Heart left ventricle (tissue), 13 donors: Measurements from ENCODE around the gene PIM2.

Experiments used
- POLR2A ChIP-seq, 2 donors: fragments of 450-650 bp; IDR thresholded peaks; one replicate each; pipeline ENCODE4 v1.6.1; 2017; ENCODE audit warnings: antibody characterized with exemption in 2 of 2, mild to moderate bottlenecking in 2 of 2, moderate library complexity in 2 of 2
- TF ChIP-seq, protein P1 (sequence below), 12 donors: fragments of 200-600 bp; sonication (generic) in 4 of 12; IDR thresholded peaks; one replicate each; pipeline versions ENCODE4 v1.5.0 to v1.8.0; 2018 to 2022; ENCODE audit warnings: antibody characterized with exemption in 12 of 12, mild to moderate bottlenecking in 5 of 12
- donor health status: ischemic (EF 13 %, LVEDD 7.1; RV severe dilation, severe dysfunction).
- donor health status: DM: no; HTN: yes; CAD: no.
- donor health status: DM: no; HTN: no; CAD: no.
- donor health status: ischemic (EF 25% LVEDD 6.9; RV normal size, moderate dysfunction).
- donor health status: ischemic (EF 25% LVEDD 5.7; RV mildly dilated, moderate dysfunction).
- donor health status: ischemic (EF 35%, LVEDD 5.7; RV mildly dilated, moderate dysfunction).
- donor health status: nonischemic (EF 11% LVEDD 7.7; RV severe dilation, severe dysfunction).
- donor health status: DM: yes; HTN: yes; CAD: no.
- donor health status: PGD.
- donor health status: ischemic (EF 29% LVEDD 5.4; RV normal size, mild dysfunction).
- donor health status: nonischemic (EF 23%, LVEDD 6.1; RV moderate dilation, normal function).

DNA sequence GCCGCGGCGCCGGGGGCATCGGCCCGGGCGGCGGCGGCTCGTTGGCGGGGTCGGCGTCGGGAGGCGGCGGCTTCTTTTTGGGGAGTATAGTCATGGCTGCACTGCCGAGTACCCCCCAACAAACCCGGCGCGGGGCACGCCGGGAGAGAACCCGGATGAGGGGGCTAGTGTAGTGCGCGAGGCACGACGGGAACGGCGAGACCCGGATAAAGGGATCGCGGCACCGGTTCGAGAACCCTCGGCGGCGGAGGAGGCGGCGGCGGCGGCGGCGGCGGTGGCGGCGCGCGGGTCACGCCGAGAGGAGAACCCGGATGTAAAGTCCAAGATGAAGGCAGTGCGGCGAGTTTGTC is 38.6 kb upstream of the PIM2 start, which contains the start of gene OTUD5:
- TF ChIP-seq, protein P1, sequence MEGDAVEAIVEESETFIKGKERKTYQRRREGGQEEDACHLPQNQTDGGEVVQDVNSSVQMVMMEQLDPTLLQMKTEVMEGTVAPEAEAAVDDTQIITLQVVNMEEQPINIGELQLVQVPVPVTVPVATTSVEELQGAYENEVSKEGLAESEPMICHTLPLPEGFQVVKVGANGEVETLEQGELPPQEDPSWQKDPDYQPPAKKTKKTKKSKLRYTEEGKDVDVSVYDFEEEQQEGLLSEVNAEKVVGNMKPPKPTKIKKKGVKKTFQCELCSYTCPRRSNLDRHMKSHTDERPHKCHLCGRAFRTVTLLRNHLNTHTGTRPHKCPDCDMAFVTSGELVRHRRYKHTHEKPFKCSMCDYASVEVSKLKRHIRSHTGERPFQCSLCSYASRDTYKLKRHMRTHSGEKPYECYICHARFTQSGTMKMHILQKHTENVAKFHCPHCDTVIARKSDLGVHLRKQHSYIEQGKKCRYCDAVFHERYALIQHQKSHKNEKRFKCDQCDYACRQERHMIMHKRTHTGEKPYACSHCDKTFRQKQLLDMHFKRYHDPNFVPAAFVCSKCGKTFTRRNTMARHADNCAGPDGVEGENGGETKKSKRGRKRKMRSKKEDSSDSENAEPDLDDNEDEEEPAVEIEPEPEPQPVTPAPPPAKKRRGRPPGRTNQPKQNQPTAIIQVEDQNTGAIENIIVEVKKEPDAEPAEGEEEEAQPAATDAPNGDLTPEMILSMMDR (IDR thresholded peaks at IDR 0.05): no peak
- TF ChIP-seq POLR2A (IDR thresholded peaks at IDR 0.05): no peak
